ENCODE measurements around the gene APBB2. TPM values are rescaled to one million over a fixed set of nuclear protein-coding genes. Genes with fewer than 3 reads are reported as not detected.

APBB2 gene
- total and polyA plus RNA-seq, 2 experiments from 2014 or later: 35.8 to 74.8 TPM

GRCh38 chr4:40916218-40916555, 298.2 kb downstream of the APBB2 start:
- 0 out of 2 replicates have a peak, but pooled peaks cover 4% of the 10 kb centered on the region for H4K20me1 ChIP-seq (replicated peaks; ENCODE audit: insufficient read depth)
- ATAC-seq (no peak), DNase-seq (ENCODE audit: low spot score) (no peak)
- Mint-ChIP-seq H3K9me3 (peaks cover 2% of the 10 kb centered on the region; the same call in 1 of the 3 replicates), H3K4me3 (no peak overlapping the region), H3K27me3 (ENCODE audit: insufficient read depth, low read depth, poor library complexity) (no peaks in the 10 kb centered on the region), H3K36me3 (ENCODE audit: low read depth) (peaks cover 9% of the 10 kb centered on the region; the same call in 2 of the 3 replicates), H3K4me1 (peaks cover 27% of the 10 kb centered on the region), H3K27ac (no peak overlapping the region)
- no peak overlapping the region for H3K4me3 ChIP-seq
- H3K36me3 ChIP-seq (ENCODE audit: insufficient read depth): no peaks in the 10 kb centered on the region; the same call in none of the 2 replicates
- TF ChIP-seq CREB1 (CRISPR knock-in tag; IDR thresholded peaks at IDR 0.05; ENCODE audit: low read depth) (no peak), CTCF (conservative IDR thresholded peaks at IDR 0.05; ENCODE audit: low read depth in 2 of 2) (no peak), ETS1 (IDR thresholded peaks at IDR 0.05) (no peak), REST (IDR thresholded peaks at IDR 0.05; ENCODE audit: unreplicated experiment) (no peak), ZNF114 (CRISPR knock-in tag; IDR thresholded peaks at IDR 0.05) (no peak), EZH2phosphoT487 (IDR thresholded peaks at IDR 0.05; ENCODE audit: unreplicated experiment) (no peak), EZH2 (IDR thresholded peaks at IDR 0.05; ENCODE audit: low read depth, unreplicated experiment) (no peak), ZNF462 (CRISPR knock-in tag; IDR thresholded peaks at IDR 0.05) (no peak), ZNF331 (CRISPR knock-in tag; IDR thresholded peaks at IDR 0.05; ENCODE audit: low read depth) (no peak), STAT1 (IDR thresholded peaks at IDR 0.05; ENCODE audit: unreplicated experiment) (no peak), POLR2AphosphoS5 (IDR thresholded peaks at IDR 0.05; ENCODE audit: low read depth) (no peak)
- H3F3A ChIP-seq (replicated peaks; ENCODE audit: low read depth): no peaks in the 10 kb centered on the region
- H3K4me2 ChIP-seq: no peak overlapping the region
- H3K79me2 ChIP-seq (replicated peaks; ENCODE audit: insufficient read depth): no peaks in the 10 kb centered on the region
- H3K27me3 ChIP-seq (ENCODE audit: insufficient read depth): no peaks in the 10 kb centered on the region
- H3K27ac ChIP-seq (ENCODE audit: low read depth): no peak overlapping the region
- H3K4me1 ChIP-seq (ENCODE audit: insufficient read depth): peaks cover 10% of the 10 kb centered on the region
- H2AFZ ChIP-seq: no peak overlapping the region
- H3K9me2 ChIP-seq (ENCODE audit: insufficient read depth): peaks cover 7% of the 10 kb centered on the region; the same call in 1 of the 2 replicates
